HepG2 (cell line): ENCODE data around the gene GINS3. TPM values are rescaled to one million over a fixed set of nuclear protein-coding genes. Genes with fewer than 3 reads are reported as not detected.

ENCODE experiments used
- ATAC-seq: fragments of 200-7000 bp; cut with Tn5 transposase; 3 replicates; pipeline ENCODE4 v1.9.1; 2020; ENCODE audit warnings: mild to moderate bottlenecking, moderate library complexity
- BruUV-seq: library from RNA; stranded (reverse); fragments of 400-500 nt; replicated peaks from 2 replicates; lab custom pipeline; 2021; lab: Mats Ljungman, UMichigan
- CTCF ChIA-PET: fragments of 300-600 bp; formaldehyde crosslinking; extraction: SDS; loops from one replicate; lab custom pipeline; 2021; ENCODE audit warnings: low total read pairs, inconsistent platforms, low intra/inter-chr PET ratio; lab: Yijun Ruan, JAX
- POLR2A ChIA-PET: fragments of 350-600 bp; sonication (Branson Sonifier 250); formaldehyde crosslinking; loops from one replicate; lab custom pipeline; 2020; ENCODE audit warnings: antibody characterized with exemption, inconsistent platforms; lab: Yijun Ruan, JAX
- DNase-seq: peaks from one replicate; pipeline ENCODE4 v3.0.0-alpha.2; 2015; ENCODE audit warnings: low spot score
- FAIRE-seq: peaks from 3 replicates; lab custom pipeline; 2011; peaks lifted over from hg19 to GRCh38; lab: Jason Lieb, UNC
- H2AFZ ChIP-seq: one replicate; pipeline ENCODE4 v1.6.1; 2011; ENCODE audit warnings: low read length, inconsistent platforms
- H3K27ac ChIP-seq: fragments of 300-600 bp; 3 replicates; pipeline ENCODE4 v1.8.0; 2011; ENCODE audit warnings: mixed run types, mild to moderate bottlenecking, mixed read lengths, low read length, inconsistent platforms; ENCODE audit not compliant: insufficient read depth; ENCODE audit errors: extremely low read length
- H3K27me3 ChIP-seq, 2 experiments: fragments of 200-600 bp in 1 of 2; 2 replicates in 1 of 2; 3 replicates in 1 of 2; pipeline versions ENCODE4 v1.6.0 to v1.8.0; 2011; ENCODE audit warnings: low read length in 2 of 2, mild to moderate bottlenecking in 2 of 2, moderate library complexity in 2 of 2, inconsistent platforms in 1 of 2; ENCODE audit not compliant: insufficient read depth in 2 of 2, control insufficient read depth in 1 of 2
- H3K36me3 ChIP-seq, 2 experiments: fragments of 200-600 bp in 1 of 2; replicated peaks in 1 of 2; 2 replicates in 1 of 2; 3 replicates in 1 of 2; pipeline versions ENCODE4 v1.5.1 to v1.8.0; 2011; ENCODE audit warnings: low read length in 2 of 2, inconsistent platforms in 1 of 2; ENCODE audit not compliant: insufficient read depth in 2 of 2, control insufficient read depth in 1 of 2
- H3K4me1 ChIP-seq: 2 replicates; pipeline ENCODE4 v1.5.1; 2012; ENCODE audit warnings: low read length, inconsistent platforms; ENCODE audit not compliant: insufficient read depth
- H3K4me2 ChIP-seq: 2 replicates; pipeline ENCODE4 v1.6.0; 2011; ENCODE audit warnings: low read depth, low read length, inconsistent platforms
- H3K4me3 ChIP-seq, 3 experiments: fragments of 200-600 bp in 1 of 3; sonication (generic), shearing (Covaris generic) in 1 of 3; replicated peaks in 1 of 3; 2 replicates each; pipeline ENCODE4 v1.5.1; 2011 to 2016; ENCODE audit warnings: low read length in 3 of 3, inconsistent platforms in 2 of 3, low read depth in 2 of 3, mild to moderate bottlenecking in 2 of 3, control low read depth in 1 of 3, mixed read lengths in 1 of 3; ENCODE audit not compliant: insufficient read depth in 1 of 3
- H3K79me2 ChIP-seq: one replicate; pipeline ENCODE4 v1.6.1; 2011; ENCODE audit warnings: low read length, inconsistent platforms; ENCODE audit not compliant: insufficient read depth
- H3K9ac ChIP-seq: 2 replicates; pipeline ENCODE4 v1.6.0; 2011; ENCODE audit warnings: mild to moderate bottlenecking, low read depth, low read length, inconsistent platforms; ENCODE audit not compliant: insufficient read depth
- H3K9me3 ChIP-seq: 2 replicates; pipeline ENCODE4 v1.5.1; 2012; ENCODE audit warnings: mild to moderate bottlenecking, low read length
- H4K20me1 ChIP-seq: 2 replicates; pipeline ENCODE4 v1.6.0; 2011; ENCODE audit warnings: inconsistent platforms, mild to moderate bottlenecking, low read length, moderate library complexity; ENCODE audit not compliant: insufficient read depth
- CREB1 ChIP-seq, 2 experiments: fragments of 450-650 bp in 1 of 2; IDR thresholded peaks; 2 replicates each; pipeline ENCODE4 v1.6.1; 2016 to 2017; ENCODE audit warnings: control low read depth in 1 of 2, mild to moderate bottlenecking in 1 of 2, missing compliant biosample characterization in 1 of 2, missing genetic modification characterization in 1 of 2
- HNRNPLL ChIP-seq: fragments of 200-400 bp; formaldehyde crosslinking; IDR thresholded peaks from 2 replicates; pipeline ENCODE4 v1.6.1; 2017; ENCODE audit warnings: mild to moderate bottlenecking, low read depth, low read length; ENCODE audit not compliant: poor library complexity, severe bottlenecking
- MBD4 ChIP-seq: IDR thresholded peaks from 2 replicates; pipeline ENCODE4 v1.6.1; 2012; ENCODE audit warnings: low read length, inconsistent platforms, borderline replicate concordance
- RNF2 ChIP-seq: fragments of 450-650 bp; conservative IDR thresholded peaks from 2 replicates; pipeline ENCODE4 v1.6.1; 2016; ENCODE audit warnings: low read depth
- WGBS: methylation state at CpG from one replicate; pipeline ENCODE4 v1.1.6; 2017; ENCODE audit warnings: low lambda C conversion rate; 5-methylcytosine and 5-hydroxymethylcytosine counted together
- in situ Hi-C: cut with HindIII; loops from 2 replicates; pipeline ENCODE4 v1.10.0; 2017; ENCODE audit warnings: low pct_unique_long_range_greater_than_20kb; ENCODE audit not compliant: extremely low pct_ligation_motif_present
- intact Hi-C: fragments of 100-400 bp; cut with micrococcal nuclease; formaldehyde crosslinking; loops from one replicate; pipeline ENCODE4 v1.10.0; 2022; ENCODE audit not compliant: unreplicated experiment
- polyA plus RNA-seq, 8 experiments: library from polyadenylated mRNA; depleted of rRNA in 3 of 8; stranded (reverse) in 7 of 8; unstranded in 1 of 8; fragments of >200 nt; fragmentation: Illumina TruSeq in 4 of 8; extraction: Trizol in 4 of 8; gene quantifications; 2 replicates each; pipeline versions ENCODE4 v1.2.1 to v1.2.3, GENCODE V29; 2011 to 2016; ENCODE audit warnings: low read depth in 4 of 8, missing spikeins in 1 of 8, mixed read lengths in 1 of 8; ENCODE audit not compliant: insufficient read depth in 1 of 8
- total RNA-seq, 5 experiments: library from RNA; depleted of rRNA; stranded (reverse); fragments of >200 nt; fragmentation: Illumina TruSeq; extraction: Trizol; gene quantifications; 2 replicates each; pipeline ENCODE4 v1.2.3, GENCODE V29; 2016; ENCODE audit warnings: low read depth in 1 of 5
- TF ChIP-seq, protein P1 (sequence below): IDR thresholded peaks from 2 replicates; pipeline ENCODE4 v1.6.1; 2012; ENCODE audit warnings: low read length, improper control_type of control experiment
- TF ChIP-seq, protein P2 (sequence below): IDR thresholded peaks from 2 replicates; pipeline ENCODE4 v1.6.1; 2016
- TF ChIP-seq, protein P3 (sequence below): sonication (generic); formaldehyde crosslinking; IDR thresholded peaks from 2 replicates; pipeline ENCODE4 v1.8.1; 2023; ENCODE audit warnings: mild to moderate bottlenecking, moderate library complexity, missing genetic modification reagents

Gene GINS3
- total and polyA plus RNA-seq, 2 of the 13 experiments (the other 11 are each of a cell fraction or from before 2014, with no cell fraction given) = 6.5 to 19.3 TPM

DNA sequence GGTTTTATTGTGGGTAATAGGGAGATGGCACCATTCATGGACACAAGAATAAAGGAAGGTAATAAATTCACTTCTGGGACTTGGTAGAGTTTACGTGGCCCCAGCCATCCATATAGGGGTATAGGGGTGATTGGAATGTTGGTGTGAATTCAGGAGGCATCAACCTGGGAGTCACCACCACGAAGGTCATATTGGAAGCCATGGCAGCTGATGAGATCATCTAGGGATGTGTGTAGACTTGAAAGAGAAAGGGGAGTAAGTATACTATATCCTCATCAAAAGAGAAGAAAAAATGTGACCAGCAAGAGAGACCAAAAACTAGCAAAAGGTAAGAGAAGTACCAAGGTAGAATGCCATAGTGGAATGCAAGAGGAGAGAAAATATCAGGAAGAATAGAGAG is 26.6 kb upstream of the GINS3 start:
- H3K4me2 ChIP-seq = no peak overlapping the region
- no peak for ATAC-seq

DNA sequence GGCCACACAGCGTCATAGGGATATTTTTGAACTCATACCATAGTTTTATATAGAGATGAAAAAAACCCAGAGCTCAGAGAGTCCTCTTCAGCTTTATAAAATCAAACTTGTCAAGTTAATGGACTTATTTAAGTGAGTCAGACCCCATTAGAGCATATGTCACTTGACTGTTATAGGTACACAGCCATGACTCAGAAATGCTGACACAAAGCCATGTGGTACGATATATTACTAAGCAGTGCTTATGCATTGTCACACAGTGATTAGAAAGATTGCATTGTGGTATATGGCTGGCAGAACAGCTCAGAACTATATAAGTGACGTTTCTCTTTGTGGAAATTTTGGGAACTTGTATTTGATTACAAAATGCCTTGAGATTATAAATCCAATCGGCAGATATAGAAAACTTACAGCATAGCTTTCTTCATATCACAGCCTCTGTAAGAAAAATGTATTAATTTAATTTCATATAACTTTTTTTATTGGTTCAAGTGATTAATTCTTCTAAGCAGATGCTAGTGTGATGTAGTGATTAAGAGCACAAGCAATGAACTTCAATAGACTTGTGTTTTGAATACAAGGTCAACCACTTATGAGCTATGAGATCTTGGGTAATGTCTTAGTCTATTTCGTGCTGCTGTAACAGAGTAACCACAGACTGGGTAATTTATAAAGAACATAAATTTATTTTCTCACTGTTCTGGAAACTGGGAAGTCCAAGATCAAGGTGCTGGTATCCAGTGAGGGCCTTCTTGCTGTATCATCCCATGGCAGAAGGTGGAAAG is 25.8 kb upstream of the GINS3 start:
- Histone ChIP-seq H3K4me2 (no peak overlapping the region), H3K36me3 (no peaks in the 10 kb centered on the region), H3K4me3 (no peak overlapping the region), H3K9ac (no peak overlapping the region), H2AFZ (no peak overlapping the region), H3K79me2 (no peaks in the 10 kb centered on the region), H3K9me3 (peaks cover 1% of the 10 kb centered on the region; the same call in 1 of the 2 replicates), H3K27ac (no peak overlapping the region), H4K20me1 (no peaks in the 10 kb centered on the region), H3K4me1 (no peaks in the 10 kb centered on the region), H3K27me3 (no peaks in the 10 kb centered on the region; a peak in 1 of 5 replicates)
- ChIA-PET CTCF (no interaction called here), POLR2A (no interaction called here)
- in situ Hi-C loops (no loop called here), intact Hi-C loops (no loop called here)
- no peak for FAIRE-seq
- peak; percentile 6 for DNase-seq
- TF ChIP-seq, protein P1, sequence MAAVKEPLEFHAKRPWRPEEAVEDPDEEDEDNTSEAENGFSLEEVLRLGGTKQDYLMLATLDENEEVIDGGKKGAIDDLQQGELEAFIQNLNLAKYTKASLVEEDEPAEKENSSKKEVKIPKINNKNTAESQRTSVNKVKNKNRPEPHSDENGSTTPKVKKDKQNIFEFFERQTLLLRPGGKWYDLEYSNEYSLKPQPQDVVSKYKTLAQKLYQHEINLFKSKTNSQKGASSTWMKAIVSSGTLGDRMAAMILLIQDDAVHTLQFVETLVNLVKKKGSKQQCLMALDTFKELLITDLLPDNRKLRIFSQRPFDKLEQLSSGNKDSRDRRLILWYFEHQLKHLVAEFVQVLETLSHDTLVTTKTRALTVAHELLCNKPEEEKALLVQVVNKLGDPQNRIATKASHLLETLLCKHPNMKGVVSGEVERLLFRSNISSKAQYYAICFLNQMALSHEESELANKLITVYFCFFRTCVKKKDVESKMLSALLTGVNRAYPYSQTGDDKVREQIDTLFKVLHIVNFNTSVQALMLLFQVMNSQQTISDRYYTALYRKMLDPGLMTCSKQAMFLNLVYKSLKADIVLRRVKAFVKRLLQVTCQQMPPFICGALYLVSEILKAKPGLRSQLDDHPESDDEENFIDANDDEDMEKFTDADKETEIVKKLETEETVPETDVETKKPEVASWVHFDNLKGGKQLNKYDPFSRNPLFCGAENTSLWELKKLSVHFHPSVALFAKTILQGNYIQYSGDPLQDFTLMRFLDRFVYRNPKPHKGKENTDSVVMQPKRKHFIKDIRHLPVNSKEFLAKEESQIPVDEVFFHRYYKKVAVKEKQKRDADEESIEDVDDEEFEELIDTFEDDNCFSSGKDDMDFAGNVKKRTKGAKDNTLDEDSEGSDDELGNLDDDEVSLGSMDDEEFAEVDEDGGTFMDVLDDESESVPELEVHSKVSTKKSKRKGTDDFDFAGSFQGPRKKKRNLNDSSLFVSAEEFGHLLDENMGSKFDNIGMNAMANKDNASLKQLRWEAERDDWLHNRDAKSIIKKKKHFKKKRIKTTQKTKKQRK = no peak
- TF ChIP-seq CREB1 (IDR thresholded peaks at IDR 0.05) (peak; percentile 43), CREB1 (CRISPR knock-in tag; IDR thresholded peaks at IDR 0.05) (no peak)
- ATAC-seq = no peak
- 11% methylated on average over 5 of the region's 5 CpGs for WGBS
- no TSS peak for BruUV-seq

More for the DNA sequence above, 26.6 kb upstream of the GINS3 start:
- Histone ChIP-seq H3K27me3 (no peaks in the 10 kb centered on the region; a peak in 1 of 5 replicates), H3K79me2 (no peaks in the 10 kb centered on the region), H3K4me1 (no peaks in the 10 kb centered on the region), H2AFZ (no peak overlapping the region), H3K36me3 (no peaks in the 10 kb centered on the region), H3K9me3 (peaks cover 9% of the 10 kb centered on the region), H3K9ac (no peak overlapping the region), H3K27ac (no peak overlapping the region), H3K4me3 (no peak overlapping the region), H4K20me1 (no peaks in the 10 kb centered on the region)
- POLR2A ChIA-PET = no interaction called here
- 3% methylated on average over 2 of the region's 2 CpGs for WGBS
- TF ChIP-seq HNRNPLL (no peak), MBD4 (no peak), RNF2 (no peak)
- TF ChIP-seq, protein P2, sequence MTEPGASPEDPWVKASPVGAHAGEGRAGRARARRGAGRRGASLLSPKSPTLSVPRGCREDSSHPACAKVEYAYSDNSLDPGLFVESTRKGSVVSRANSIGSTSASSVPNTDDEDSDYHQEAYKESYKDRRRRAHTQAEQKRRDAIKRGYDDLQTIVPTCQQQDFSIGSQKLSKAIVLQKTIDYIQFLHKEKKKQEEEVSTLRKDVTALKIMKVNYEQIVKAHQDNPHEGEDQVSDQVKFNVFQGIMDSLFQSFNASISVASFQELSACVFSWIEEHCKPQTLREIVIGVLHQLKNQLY = no peak
- TF ChIP-seq, protein P3, sequence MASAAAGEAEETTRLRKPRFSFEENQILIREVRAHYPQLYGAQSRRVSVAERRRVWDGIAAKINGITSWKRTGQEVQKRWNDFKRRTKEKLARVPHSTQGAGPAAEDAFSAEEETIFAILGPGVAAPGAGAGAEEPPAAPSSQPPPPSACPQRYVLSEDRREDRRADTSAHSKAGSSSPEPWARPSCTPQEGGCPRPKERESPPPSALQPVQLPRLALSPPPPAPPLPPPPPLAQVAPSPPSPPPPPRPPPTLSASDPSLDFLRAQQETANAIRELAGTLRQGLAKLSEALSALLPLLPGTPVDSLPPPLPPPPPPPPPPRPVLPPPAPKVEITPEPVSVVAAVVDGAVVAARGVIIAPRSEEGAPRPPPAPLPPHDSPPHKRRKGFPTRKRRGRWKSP = no peak
- in situ Hi-C loops = no loop called here
- BruUV-seq = no TSS peak
- intact Hi-C loops = no loop called here
- CTCF ChIA-PET = no interaction called here
- FAIRE-seq (no peak), DNase-seq (no peak)
